ENCODE data around the gene MON1B. TPM values are rescaled to one million over a fixed set of nuclear protein-coding genes. Genes with fewer than 3 reads are reported as not detected.

Gene MON1B
- total RNA-seq, result 55.0 and 55.4 TPM in 2 replicates
- long read RNA-seq, full-length matches to known transcripts, result 38 of 74 reads
- long read RNA-seq, partial matches to known transcripts, result 16 of 74 reads
- long read RNA-seq, other reads (novel, unspliced or antisense), result 20 of 74 reads

GRCh38 chr16:77190478-77191258 is at the start of gene MON1B:
MON1B (plus strand) TSS chr16:77191190; CDS start chr16:77191486, 296 bp downstream.
- H3K36me3 Mint-ChIP-seq (ENCODE audit: insufficient read depth), result peaks cover 16% of the 10 kb centered on the region
- no peaks in the 10 kb centered on the region for H3K9me3 Mint-ChIP-seq (ENCODE audit: low read depth)
- peaks cover 23% of the 10 kb centered on the region for H3K4me1 Mint-ChIP-seq (ENCODE audit: low read depth)
- H3K27me3 Mint-ChIP-seq, result no peaks in the 10 kb centered on the region
- H3K27ac Mint-ChIP-seq, result peak within 1 kb of the TSS; percentile 98
- peak; percentile 87 for DNase-seq (ENCODE audit: low spot score, unreplicated experiment)
- peak within 1 kb of the TSS; percentile 96 for H3K4me3 Mint-ChIP-seq (ENCODE audit: low read depth)
- TF ChIP-seq CTCF (IDR thresholded peaks at IDR 0.05; ENCODE audit: unreplicated experiment), result peak; percentile 22

- no peak overlapping the region for H3K27ac Mint-ChIP-seq
- DNase-seq (ENCODE audit: low spot score, unreplicated experiment), result no peak
- no peaks in the 10 kb centered on the region for H3K27me3 Mint-ChIP-seq
- no peak overlapping the region for H3K4me3 Mint-ChIP-seq (ENCODE audit: low read depth)
- H3K4me1 Mint-ChIP-seq (ENCODE audit: low read depth), result peaks cover 3% of the 10 kb centered on the region
- no peak for TF ChIP-seq CTCF (IDR thresholded peaks at IDR 0.05; ENCODE audit: unreplicated experiment)
- H3K9me3 Mint-ChIP-seq (ENCODE audit: low read depth), result peaks cover 18% of the 10 kb centered on the region
- peaks cover 7% of the 10 kb centered on the region for H3K36me3 Mint-ChIP-seq (ENCODE audit: insufficient read depth)
Measured at GRCh38 chr16:77143364-77143763, 47.6 kb upstream of the MON1B start.

GRCh38 chr16:77148121-77148520 is 42.9 kb upstream of the MON1B start:
- peaks cover 3% of the 10 kb centered on the region for H3K4me1 Mint-ChIP-seq (ENCODE audit: low read depth)
- H3K9me3 Mint-ChIP-seq (ENCODE audit: low read depth), result peaks cover 25% of the 10 kb centered on the region
- DNase-seq (ENCODE audit: low spot score, unreplicated experiment), result no peak
- no peak for TF ChIP-seq CTCF (IDR thresholded peaks at IDR 0.05; ENCODE audit: unreplicated experiment)
- H3K4me3 Mint-ChIP-seq (ENCODE audit: low read depth), result no peak overlapping the region
- no peak overlapping the region for H3K27ac Mint-ChIP-seq
- H3K36me3 Mint-ChIP-seq (ENCODE audit: insufficient read depth), result peaks cover 7% of the 10 kb centered on the region
- H3K27me3 Mint-ChIP-seq, result peaks cover 6% of the 10 kb centered on the region

GRCh38 chr16:77157346-77158058 is 33.5 kb upstream of the MON1B start:
- H3K9me3 Mint-ChIP-seq (ENCODE audit: low read depth), result no peaks in the 10 kb centered on the region
- no peaks in the 10 kb centered on the region for H3K27me3 Mint-ChIP-seq

More at GRCh38 chr16:77157346-77158058, 33.5 kb upstream of the MON1B start:
- no peak overlapping the region for H3K4me3 Mint-ChIP-seq (ENCODE audit: low read depth)
- no peak for TF ChIP-seq CTCF (IDR thresholded peaks at IDR 0.05; ENCODE audit: unreplicated experiment)
- H3K4me1 Mint-ChIP-seq (ENCODE audit: low read depth), result peaks cover 11% of the 10 kb centered on the region
- H3K27ac Mint-ChIP-seq, result no peak overlapping the region
- no peak for DNase-seq (ENCODE audit: low spot score, unreplicated experiment)
- no peaks in the 10 kb centered on the region for H3K36me3 Mint-ChIP-seq (ENCODE audit: insufficient read depth)
